ENCODE data around the gene TMEM170A. TPM values are rescaled to one million over a fixed set of nuclear protein-coding genes. Genes with fewer than 3 reads are reported as not detected.
A peak's percentile ranks its signal among the peaks of the same experiment; 100 is the strongest.

TMEM170A gene, protein sequence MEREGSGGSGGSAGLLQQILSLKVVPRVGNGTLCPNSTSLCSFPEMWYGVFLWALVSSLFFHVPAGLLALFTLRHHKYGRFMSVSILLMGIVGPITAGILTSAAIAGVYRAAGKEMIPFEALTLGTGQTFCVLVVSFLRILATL
- 10 to 100 TPM; 25.1 to 27.1 TPM for total RNA-seq

DNA sequence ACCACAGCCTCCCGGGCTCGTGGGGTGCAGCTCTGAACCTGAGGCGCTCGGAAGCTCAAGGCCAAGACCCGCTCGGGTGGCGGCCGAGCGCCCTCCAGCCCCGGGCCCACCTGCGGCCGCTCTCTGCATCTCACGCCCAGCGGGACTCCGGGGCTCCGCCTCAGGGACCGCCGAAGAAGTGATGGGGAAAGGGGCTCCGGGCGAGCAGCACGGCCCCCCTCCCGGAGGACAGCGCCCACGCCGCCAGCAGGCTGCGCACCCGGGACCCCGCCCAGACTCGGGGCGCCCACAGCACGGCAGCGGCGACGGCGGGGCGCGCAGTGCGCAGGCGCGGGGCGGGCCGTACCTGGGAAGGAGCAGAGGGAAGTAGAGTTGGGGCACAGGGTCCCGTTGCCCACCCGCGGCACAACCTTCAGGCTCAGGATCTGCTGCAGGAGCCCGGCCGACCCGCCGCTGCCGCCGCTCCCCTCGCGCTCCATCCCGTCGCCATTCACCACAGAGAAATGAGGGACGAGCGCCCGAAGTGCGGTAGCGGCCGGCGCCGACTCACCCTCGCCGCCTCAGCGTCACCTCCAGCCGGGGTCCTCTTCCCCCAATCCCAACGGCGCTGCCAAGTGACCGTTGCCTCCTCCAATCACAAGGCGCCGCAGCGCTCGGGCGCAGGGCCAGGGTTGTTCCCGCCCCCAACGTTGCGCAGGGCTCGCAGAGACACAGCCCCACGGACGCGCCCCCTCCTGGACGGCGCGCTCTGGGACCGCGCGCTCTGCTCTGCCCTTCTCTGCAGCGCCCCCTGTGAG is at the start of gene TMEM170A:
TSS of gene TMEM170A (minus strand) at position 568 of the 797 bp plus-strand sequence. CDS start at position 479, 89 bp downstream.
- H3K27ac Mint-ChIP-seq, result peak within 1 kb of the TSS; percentile 88
- ATAC-seq (peak; percentile 96), DNase-seq (peak; percentile 99)
- CTCF ChIA-PET, result interaction anchor here (0.6 to 5.3 kb wide), 37 partner anchors 8 to 666 kb away, joined by 3 to 40 read pairs (median 4); partner anchors contain the start of genes ADAT1, CFDP1, GABARAPL2 and TMEM231
- H3K27me3 Mint-ChIP-seq, result no peaks in the 10 kb centered on the region
- H3K36me3 Mint-ChIP-seq (ENCODE audit: low read depth), result peaks cover 20% of the 10 kb centered on the region
- intact Hi-C loops (cut with micrococcal nuclease), result loop anchor here (10.0 kb wide), 1 partner anchor 160 kb away; the partner anchor contains the start of gene ADAT1
- TF ChIP-seq, protein P1, sequence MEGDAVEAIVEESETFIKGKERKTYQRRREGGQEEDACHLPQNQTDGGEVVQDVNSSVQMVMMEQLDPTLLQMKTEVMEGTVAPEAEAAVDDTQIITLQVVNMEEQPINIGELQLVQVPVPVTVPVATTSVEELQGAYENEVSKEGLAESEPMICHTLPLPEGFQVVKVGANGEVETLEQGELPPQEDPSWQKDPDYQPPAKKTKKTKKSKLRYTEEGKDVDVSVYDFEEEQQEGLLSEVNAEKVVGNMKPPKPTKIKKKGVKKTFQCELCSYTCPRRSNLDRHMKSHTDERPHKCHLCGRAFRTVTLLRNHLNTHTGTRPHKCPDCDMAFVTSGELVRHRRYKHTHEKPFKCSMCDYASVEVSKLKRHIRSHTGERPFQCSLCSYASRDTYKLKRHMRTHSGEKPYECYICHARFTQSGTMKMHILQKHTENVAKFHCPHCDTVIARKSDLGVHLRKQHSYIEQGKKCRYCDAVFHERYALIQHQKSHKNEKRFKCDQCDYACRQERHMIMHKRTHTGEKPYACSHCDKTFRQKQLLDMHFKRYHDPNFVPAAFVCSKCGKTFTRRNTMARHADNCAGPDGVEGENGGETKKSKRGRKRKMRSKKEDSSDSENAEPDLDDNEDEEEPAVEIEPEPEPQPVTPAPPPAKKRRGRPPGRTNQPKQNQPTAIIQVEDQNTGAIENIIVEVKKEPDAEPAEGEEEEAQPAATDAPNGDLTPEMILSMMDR (IDR thresholded peaks at IDR 0.05), result peak; percentile 99
- POLR2A ChIA-PET, result interaction anchor here (0.6 to 2.5 kb wide), 8 partner anchors 15 to 1727 kb away, joined by 3 to 12 read pairs (median 3); partner anchors contain the start of genes ADAT1, CFDP1, KARS1 and MON1B
- peaks cover 41% of the 10 kb centered on the region for H3K4me1 Mint-ChIP-seq (ENCODE audit: low read depth)
- H3K4me3 Mint-ChIP-seq, result peak within 1 kb of the TSS; percentile 84
- H3K9me3 Mint-ChIP-seq, result no peaks in the 10 kb centered on the region

DNA sequence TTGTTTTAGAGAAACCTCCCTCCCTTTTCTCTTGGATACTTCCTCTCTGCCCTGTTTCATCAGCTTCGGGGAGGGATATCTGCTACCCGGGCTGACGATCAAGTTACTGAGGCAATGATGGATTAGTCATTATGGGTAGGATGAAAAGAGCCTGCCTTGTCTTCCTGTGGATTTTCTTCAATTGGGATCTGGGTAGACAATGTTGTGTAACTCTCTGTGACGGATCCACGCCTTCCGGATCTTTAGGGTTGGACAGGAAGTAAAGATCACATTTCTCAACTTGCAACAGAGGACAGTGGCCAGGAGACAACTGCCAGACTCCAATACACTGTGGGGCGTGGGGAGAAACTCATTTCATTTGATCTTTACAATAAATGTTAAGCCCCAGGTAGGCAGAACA is 42.1 kb upstream of the TMEM170A start:
- no peaks in the 10 kb centered on the region for H3K9me3 Mint-ChIP-seq
- CTCF ChIA-PET, result interaction anchor here (0.9 kb wide), 1 partner anchor 10 kb away, joined by 6 read pairs; no protein-coding TSS in a partner anchor
- POLR2A ChIA-PET, result no interaction called here
- no peaks in the 10 kb centered on the region for H3K36me3 Mint-ChIP-seq (ENCODE audit: low read depth)
- intact Hi-C loops (cut with micrococcal nuclease), result no loop called here
- peaks cover 6% of the 10 kb centered on the region for H3K27me3 Mint-ChIP-seq
- ATAC-seq (no peak), DNase-seq (no peak)
- H3K4me3 Mint-ChIP-seq, result no peak overlapping the region
- H3K27ac Mint-ChIP-seq, result no peak overlapping the region
- peaks cover 3% of the 10 kb centered on the region for H3K4me1 Mint-ChIP-seq (ENCODE audit: low read depth)
- TF ChIP-seq, protein P1 (IDR thresholded peaks at IDR 0.05), result no peak

DNA sequence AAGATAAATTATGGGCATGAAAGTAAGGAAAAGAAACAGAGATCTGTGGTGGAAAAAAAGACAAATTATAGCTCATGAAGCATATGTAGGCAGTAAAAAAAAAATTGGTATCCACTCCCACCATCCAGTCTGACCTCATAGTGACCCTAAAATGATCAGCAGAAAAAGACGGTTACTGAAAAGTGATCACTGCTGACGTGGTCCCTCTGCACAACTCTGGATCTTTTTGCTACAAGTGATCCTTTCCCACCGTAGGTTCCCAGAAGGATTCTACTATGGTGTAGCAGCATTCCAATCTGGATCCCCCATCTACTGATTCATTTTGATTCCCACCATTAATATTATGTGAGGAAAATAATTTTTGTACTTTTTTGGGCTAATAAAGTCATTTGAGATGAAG is 41.6 kb upstream of the TMEM170A start:
- peaks cover 6% of the 10 kb centered on the region for H3K27me3 Mint-ChIP-seq
- ATAC-seq (no peak), DNase-seq (no peak)
- peaks cover 3% of the 10 kb centered on the region for H3K4me1 Mint-ChIP-seq (ENCODE audit: low read depth)
- POLR2A ChIA-PET, result no interaction called here
- H3K36me3 Mint-ChIP-seq (ENCODE audit: low read depth), result no peaks in the 10 kb centered on the region
- no peak overlapping the region for H3K4me3 Mint-ChIP-seq
- CTCF ChIA-PET, result interaction anchor here (0.9 kb wide), 1 partner anchor 11 kb away, joined by 6 read pairs; no protein-coding TSS in a partner anchor
- intact Hi-C loops (cut with micrococcal nuclease), result no loop called here
- H3K27ac Mint-ChIP-seq, result no peak overlapping the region
- no peaks in the 10 kb centered on the region for H3K9me3 Mint-ChIP-seq
- TF ChIP-seq, protein P1 (IDR thresholded peaks at IDR 0.05), result no peak

DNA sequence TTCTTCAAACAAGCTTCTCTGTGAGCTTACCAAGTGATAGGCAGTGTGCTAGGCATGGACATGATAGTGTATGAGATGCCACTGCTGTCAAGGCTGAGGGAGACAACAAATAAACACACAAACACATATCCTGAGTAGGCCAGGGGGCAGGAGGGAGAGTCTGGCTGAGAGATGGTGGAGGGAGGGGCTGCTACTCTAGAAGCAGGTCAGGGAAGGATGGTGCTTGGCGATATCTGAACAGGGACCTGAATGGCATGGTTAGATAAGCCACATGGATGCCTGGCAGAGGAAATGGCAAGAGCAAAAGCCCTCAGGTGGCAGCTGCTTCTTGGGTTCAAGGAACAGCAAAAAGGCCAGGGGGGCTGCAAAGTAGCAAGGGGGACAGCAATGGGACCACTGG is 39.3 kb upstream of the TMEM170A start:
- DNase-seq, result no peak
- no peak for ATAC-seq
- Mint-ChIP-seq H3K36me3 (ENCODE audit: low read depth) (no peaks in the 10 kb centered on the region), H3K4me3 (no peak overlapping the region), H3K27me3 (peaks cover 6% of the 10 kb centered on the region), H3K9me3 (no peaks in the 10 kb centered on the region), H3K27ac (no peak overlapping the region), H3K4me1 (ENCODE audit: low read depth) (peaks cover 3% of the 10 kb centered on the region)
- TF ChIP-seq, protein P1 (IDR thresholded peaks at IDR 0.05), result no peak
- intact Hi-C loops (cut with micrococcal nuclease), result no loop called here
- CTCF ChIA-PET, result interaction anchor here (1.4 kb wide), 1 partner anchor 10 kb away, joined by 3 read pairs; no protein-coding TSS in a partner anchor
- POLR2A ChIA-PET, result no interaction called here
